GM18526 (cell line): ENCODE measurements around the gene ISG20.

Source experiments
- POLR2A ChIP-seq: IDR thresholded peaks from 3 replicates; pipeline ENCODE4 v1.6.1; 2011; ENCODE audit not compliant: insufficient read length; ENCODE audit errors: extremely low read depth

Gene ISG20

GRCh38 chr15:88624971-88625490, 13.8 kb upstream of the ISG20 start:
- no peak for TF ChIP-seq POLR2A

GRCh38 chr15:88625943-88626741, 12.7 kb upstream of the ISG20 start:
- TF ChIP-seq POLR2A, result no peak

GRCh38 chr15:88627463-88627862, 11.4 kb upstream of the ISG20 start:
- TF ChIP-seq POLR2A, result no peak

- TF ChIP-seq POLR2A, result no peak
Observed at GRCh38 chr15:88628018-88628654, 10.7 kb upstream of the ISG20 start.

GRCh38 chr15:88629071-88629470, 9.7 kb upstream of the ISG20 start:
- no peak for TF ChIP-seq POLR2A

GRCh38 chr15:88630141-88630721, 8.6 kb upstream of the ISG20 start:
- TF ChIP-seq POLR2A, result no peak

GRCh38 chr15:88630798-88631463, 7.9 kb upstream of the ISG20 start:
- TF ChIP-seq POLR2A, result no peak

- TF ChIP-seq POLR2A, result no peak
Observed at GRCh38 chr15:88631464-88632028, 7.3 kb upstream of the ISG20 start.

GRCh38 chr15:88634449-88634848, 4.4 kb upstream of the ISG20 start:
- no peak for TF ChIP-seq POLR2A

GRCh38 chr15:88635318-88635717, 3.5 kb upstream of the ISG20 start:
- no peak for TF ChIP-seq POLR2A

GRCh38 chr15:88636050-88636449, 2.8 kb upstream of the ISG20 start:
- TF ChIP-seq POLR2A, result no peak

- no peak for TF ChIP-seq POLR2A
Observed at GRCh38 chr15:88636654-88637053, 2.2 kb upstream of the ISG20 start.

GRCh38 chr15:88637436-88637835, 1.4 kb upstream of the ISG20 start:
- TF ChIP-seq POLR2A, result peak; percentile 11

GRCh38 chr15:88637841-88638625, 783 bp upstream of the ISG20 start:
- peak; percentile 26 for TF ChIP-seq POLR2A
